ENCODE measurements around the gene ERC1. TPM values are rescaled to one million over a fixed set of nuclear protein-coding genes. Genes with fewer than 3 reads are reported as not detected.

The ERC1 gene
- total RNA-seq, 1 donor, result 17.2 TPM

GRCh38 chr12:1373901-1374735 lies 383.1 kb downstream of the ERC1 start:
- DNase-seq (ENCODE audit: low read depth in 2 of 3, low spot score in 2 of 3), result no peak

GRCh38 chr12:1375323-1375722 lies 384.3 kb downstream of the ERC1 start:
- DNase-seq (ENCODE audit: low read depth in 2 of 3, low spot score in 2 of 3), result no peak

- no peak for DNase-seq (ENCODE audit: low read depth in 2 of 3, low spot score in 2 of 3)
Observed at GRCh38 chr12:1377117-1377516, 386.1 kb downstream of the ERC1 start.

GRCh38 chr12:1377681-1378080 lies 386.7 kb downstream of the ERC1 start:
- DNase-seq (ENCODE audit: low read depth in 2 of 3, low spot score in 2 of 3), result no peak

- DNase-seq (ENCODE audit: low read depth in 2 of 3, low spot score in 2 of 3), result no peak
Observed at GRCh38 chr12:1380171-1380851, 389.3 kb downstream of the ERC1 start.

GRCh38 chr12:1382151-1382550 lies 391.1 kb downstream of the ERC1 start:
- DNase-seq (ENCODE audit: low read depth in 2 of 3, low spot score in 2 of 3), result no peak

- DNase-seq (ENCODE audit: low read depth in 2 of 3, low spot score in 2 of 3), result no peak
Observed at GRCh38 chr12:1382826-1383225, 391.8 kb downstream of the ERC1 start.

- DNase-seq (ENCODE audit: low read depth in 2 of 3, low spot score in 2 of 3), result no peak
Observed at GRCh38 chr12:1383758-1384157, 392.7 kb downstream of the ERC1 start.

- no peak for DNase-seq (ENCODE audit: low read depth in 2 of 3, low spot score in 2 of 3)
Observed at GRCh38 chr12:1384910-1385309, 393.9 kb downstream of the ERC1 start.

GRCh38 chr12:1391722-1392121 lies 400.7 kb downstream of the ERC1 start:
- DNase-seq (ENCODE audit: low read depth in 2 of 3, low spot score in 2 of 3), result no peak

- DNase-seq (ENCODE audit: low read depth in 2 of 3, low spot score in 2 of 3), result no peak
Observed at GRCh38 chr12:1395421-1395955, 404.5 kb downstream of the ERC1 start.

- DNase-seq (ENCODE audit: low read depth in 2 of 3, low spot score in 2 of 3), result no peak
Observed at GRCh38 chr12:1398673-1399072, 407.6 kb downstream of the ERC1 start.

GRCh38 chr12:1401891-1402290 lies 410.9 kb downstream of the ERC1 start:
- DNase-seq (ENCODE audit: low read depth in 2 of 3, low spot score in 2 of 3), result no peak

GRCh38 chr12:1403417-1403816 lies 412.4 kb downstream of the ERC1 start:
- DNase-seq (ENCODE audit: low read depth in 2 of 3, low spot score in 2 of 3), result no peak

- DNase-seq (ENCODE audit: low read depth in 2 of 3, low spot score in 2 of 3), result no peak
Observed at GRCh38 chr12:1405619-1406018, 414.6 kb downstream of the ERC1 start.

GRCh38 chr12:1410794-1411193 lies 419.8 kb downstream of the ERC1 start:
- no peak for DNase-seq (ENCODE audit: low read depth in 2 of 3, low spot score in 2 of 3)

- no peak for DNase-seq (ENCODE audit: low read depth in 2 of 3, low spot score in 2 of 3)
Observed at GRCh38 chr12:1413930-1414329, 422.9 kb downstream of the ERC1 start.

GRCh38 chr12:1418144-1418543 lies 427.1 kb downstream of the ERC1 start:
- no peak for DNase-seq (ENCODE audit: low read depth in 2 of 3, low spot score in 2 of 3)

- no peak for DNase-seq (ENCODE audit: low read depth in 2 of 3, low spot score in 2 of 3)
Observed at GRCh38 chr12:1419849-1420371, 428.9 kb downstream of the ERC1 start.

GRCh38 chr12:1421091-1421846 lies 430.2 kb downstream of the ERC1 start:
- no peak for DNase-seq (ENCODE audit: low read depth in 2 of 3, low spot score in 2 of 3)
